OCI-LY1 (cell line): ENCODE results near the gene RPL15.

Experiments
- EZH2 ChIP-seq: fragments of 200-600 bp; sonication (generic), shearing (Covaris generic); IDR thresholded peaks from 2 replicates; pipeline ENCODE4 v1.8.0; 2017; ENCODE audit warnings: borderline replicate concordance, mixed run types, mild to moderate bottlenecking, antibody characterized with exemption, low read length, moderate library complexity, mixed read lengths
- TF ChIP-seq, protein P1 (sequence below): fragments of 200-600 bp; sonication (generic), shearing (Covaris generic); IDR thresholded peaks from 2 replicates; pipeline ENCODE4 v1.5.1; 2017; ENCODE audit warnings: mild to moderate bottlenecking, antibody characterized with exemption, low read length, moderate library complexity, mixed read lengths

- TF ChIP-seq, protein P1, sequence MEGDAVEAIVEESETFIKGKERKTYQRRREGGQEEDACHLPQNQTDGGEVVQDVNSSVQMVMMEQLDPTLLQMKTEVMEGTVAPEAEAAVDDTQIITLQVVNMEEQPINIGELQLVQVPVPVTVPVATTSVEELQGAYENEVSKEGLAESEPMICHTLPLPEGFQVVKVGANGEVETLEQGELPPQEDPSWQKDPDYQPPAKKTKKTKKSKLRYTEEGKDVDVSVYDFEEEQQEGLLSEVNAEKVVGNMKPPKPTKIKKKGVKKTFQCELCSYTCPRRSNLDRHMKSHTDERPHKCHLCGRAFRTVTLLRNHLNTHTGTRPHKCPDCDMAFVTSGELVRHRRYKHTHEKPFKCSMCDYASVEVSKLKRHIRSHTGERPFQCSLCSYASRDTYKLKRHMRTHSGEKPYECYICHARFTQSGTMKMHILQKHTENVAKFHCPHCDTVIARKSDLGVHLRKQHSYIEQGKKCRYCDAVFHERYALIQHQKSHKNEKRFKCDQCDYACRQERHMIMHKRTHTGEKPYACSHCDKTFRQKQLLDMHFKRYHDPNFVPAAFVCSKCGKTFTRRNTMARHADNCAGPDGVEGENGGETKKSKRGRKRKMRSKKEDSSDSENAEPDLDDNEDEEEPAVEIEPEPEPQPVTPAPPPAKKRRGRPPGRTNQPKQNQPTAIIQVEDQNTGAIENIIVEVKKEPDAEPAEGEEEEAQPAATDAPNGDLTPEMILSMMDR: no peak
- TF ChIP-seq EZH2: no peak
Observed at GRCh38 chr3:23959135-23959900, 42.4 kb downstream of the RPL15 start.
